KMS-11 (cell line): ENCODE results near the gene SCN1A.

Experiments used
- H2AFZ ChIP-seq: fragments of 200-600 bp; sonication (generic); 2 replicates; pipeline ENCODE4 v1.6.1; 2016; ENCODE audit warnings: antibody characterized with exemption, mixed run types, low read depth
- H3K27ac ChIP-seq: fragments of 200-600 bp; sonication (generic); 2 replicates; pipeline ENCODE4 v1.6.1; 2016; ENCODE audit warnings: mild to moderate bottlenecking, mixed run types
- H3K27me3 ChIP-seq: fragments of 200-600 bp; sonication (generic); 2 replicates; pipeline ENCODE4 v1.6.1; 2017; ENCODE audit warnings: mild to moderate bottlenecking, low read depth, mixed run types, moderate library complexity; ENCODE audit not compliant: insufficient read depth
- H3K36me3 ChIP-seq: fragments of 200-600 bp; sonication (generic); 2 replicates; pipeline ENCODE4 v1.6.1; 2017; ENCODE audit warnings: mild to moderate bottlenecking, mixed run types; ENCODE audit not compliant: insufficient read depth
- H3K4me1 ChIP-seq: fragments of 200-600 bp; sonication (generic); 2 replicates; pipeline ENCODE4 v1.6.1; 2016; ENCODE audit warnings: mild to moderate bottlenecking, low read depth, mixed run types; ENCODE audit not compliant: poor library complexity, severe bottlenecking
- H3K4me2 ChIP-seq: fragments of 200-600 bp; sonication (generic); 2 replicates; pipeline ENCODE4 v1.7.0; 2016; ENCODE audit warnings: mild to moderate bottlenecking, mixed run types
- H3K4me3 ChIP-seq: fragments of 200-600 bp; sonication (generic); IDR thresholded peaks from 2 replicates; pipeline ENCODE4 v1.6.1; 2017; ENCODE audit warnings: low read depth, low read length, mixed read lengths; ENCODE audit not compliant: insufficient read depth
- H3K79me2 ChIP-seq: fragments of 200-600 bp; sonication (generic); 2 replicates; pipeline ENCODE4 v1.6.1; 2016; ENCODE audit warnings: low read depth, mixed run types; ENCODE audit not compliant: insufficient read depth
- H3K9ac ChIP-seq: fragments of 200-600 bp; sonication (generic); 2 replicates; pipeline ENCODE4 v1.6.1; 2016; ENCODE audit warnings: mild to moderate bottlenecking, mixed run types
- H4K20me1 ChIP-seq: fragments of 200-600 bp; sonication (generic); 2 replicates; pipeline ENCODE4 v1.6.1; 2016; ENCODE audit warnings: mild to moderate bottlenecking, mixed run types; ENCODE audit not compliant: insufficient read depth
- CTCF ChIP-seq: fragments of 200-600 bp; sonication (generic); conservative IDR thresholded peaks from 2 replicates; pipeline ENCODE4 v1.6.1; 2017; ENCODE audit warnings: low read depth, mild to moderate bottlenecking, antibody characterized with exemption, low read length, moderate library complexity, mixed read lengths

The SCN1A gene

GRCh38 chr2:166060191-166060590 is 67.6 kb downstream of the SCN1A start:
- TF ChIP-seq CTCF: no peak
- no peak overlapping the region for H3K4me2 ChIP-seq
- H3K4me3 ChIP-seq: no peak overlapping the region
- H3K9ac ChIP-seq: no peak overlapping the region
- H4K20me1 ChIP-seq: no peaks in the 10 kb centered on the region
- H2AFZ ChIP-seq: no peak overlapping the region
- H3K79me2 ChIP-seq: no peaks in the 10 kb centered on the region
- H3K27me3 ChIP-seq: no peaks in the 10 kb centered on the region
- no peaks in the 10 kb centered on the region for H3K36me3 ChIP-seq
- no peaks in the 10 kb centered on the region for H3K4me1 ChIP-seq
- no peak overlapping the region for H3K27ac ChIP-seq

- no peaks in the 10 kb centered on the region for H4K20me1 ChIP-seq
- no peak overlapping the region for H3K4me2 ChIP-seq
- H3K27me3 ChIP-seq: no peaks in the 10 kb centered on the region
- no peak overlapping the region for H3K4me3 ChIP-seq
- no peaks in the 10 kb centered on the region for H3K36me3 ChIP-seq
- H3K9ac ChIP-seq: no peak overlapping the region
- peak; percentile 54; the same call in 1 of the 2 replicates for TF ChIP-seq CTCF
- no peaks in the 10 kb centered on the region for H3K4me1 ChIP-seq
- H2AFZ ChIP-seq: no peak overlapping the region
- H3K27ac ChIP-seq: no peak overlapping the region
- no peaks in the 10 kb centered on the region for H3K79me2 ChIP-seq
These were observed 70.3 kb downstream of the SCN1A start for GRCh38 chr2:166057370-166058164.

- H3K27me3 ChIP-seq: no peaks in the 10 kb centered on the region
- H3K9ac ChIP-seq: no peak overlapping the region
- H3K4me2 ChIP-seq: no peak overlapping the region
- no peak overlapping the region for H3K27ac ChIP-seq
- H3K36me3 ChIP-seq: no peaks in the 10 kb centered on the region
- no peaks in the 10 kb centered on the region for H3K4me1 ChIP-seq
- no peak overlapping the region for H3K4me3 ChIP-seq
- H2AFZ ChIP-seq: no peak overlapping the region
- H4K20me1 ChIP-seq: no peaks in the 10 kb centered on the region
- no peaks in the 10 kb centered on the region for H3K79me2 ChIP-seq
- no peak for TF ChIP-seq CTCF
These were observed 82.9 kb downstream of the SCN1A start for GRCh38 chr2:166044853-166045483.

- Histone ChIP-seq H2AFZ (no peak overlapping the region), H3K79me2 (no peaks in the 10 kb centered on the region), H3K4me1 (no peaks in the 10 kb centered on the region), H3K9ac (no peak overlapping the region), H3K27me3 (no peaks in the 10 kb centered on the region), H3K36me3 (no peaks in the 10 kb centered on the region), H3K4me2 (no peak overlapping the region), H3K27ac (no peak overlapping the region), H4K20me1 (no peaks in the 10 kb centered on the region), H3K4me3 (no peak overlapping the region)
- no peak for TF ChIP-seq CTCF
These were observed 84.9 kb downstream of the SCN1A start for GRCh38 chr2:166042768-166043390.
